K562 (cell line): Measurements from ENCODE around the gene CTNNBL1. TPM values are rescaled to one million over a fixed set of nuclear protein-coding genes. Genes with fewer than 3 reads are reported as not detected.

ENCODE experiments used
- ATAC-seq: fragments of 200-7000 bp; cut with Tn5 transposase; 3 replicates; pipeline ENCODE4 v1.9.1; 2020; ENCODE audit warnings: moderate library complexity
- BruUV-seq: library from RNA; stranded (reverse); fragments of 400-500 nt; replicated peaks from 2 replicates; lab custom pipeline; 2021; lab: Mats Ljungman, UMichigan
- CTCF ChIA-PET: fragments of 300-600 bp; formaldehyde crosslinking; extraction: SDS; loops from one replicate; lab custom pipeline; 2021; ENCODE audit warnings: low intra/inter-chr PET ratio; lab: Yijun Ruan, JAX
- POLR2A ChIA-PET: fragments of 300-600, 350-650 bp; sonication (Branson Sonifier 250); formaldehyde crosslinking; extraction: SDS; loops from one replicate; lab custom pipeline; 2021; ENCODE audit warnings: antibody characterized with exemption, inconsistent platforms; lab: Yijun Ruan, JAX
- DNase-seq, 4 experiments: peaks; one replicate each; pipeline versions ENCODE4 v3.0.0 to v3.0.0-alpha.2; 2011 to 2018; ENCODE audit warnings: low spot score in 3 of 4, mixed read lengths in 3 of 4; ENCODE audit errors: extremely low read depth in 1 of 4
- FAIRE-seq: peaks from 2 replicates; lab custom pipeline; 2011; peaks lifted over from hg19 to GRCh38; lab: Jason Lieb, UNC
- H2AFZ ChIP-seq: 2 replicates; pipeline ENCODE4 v1.6.0; 2011; ENCODE audit warnings: low read depth, low read length, control low read depth, inconsistent platforms
- H3K27ac ChIP-seq: fragments of 200-600 bp; 3 replicates; pipeline ENCODE4 v1.8.0; 2011; ENCODE audit warnings: low read depth, mild to moderate bottlenecking, control low read depth, inconsistent platforms, low read length, moderate library complexity, mixed read lengths; ENCODE audit errors: extremely low read depth
- H3K27me3 ChIP-seq, 2 experiments: fragments of 300-600 bp in 1 of 2; 2 replicates in 1 of 2; 3 replicates in 1 of 2; pipeline versions ENCODE4 v1.6.0 to v1.8.0; 2011; ENCODE audit warnings: inconsistent platforms in 2 of 2, low read length in 2 of 2, mild to moderate bottlenecking in 1 of 2, mixed read lengths in 1 of 2, moderate library complexity in 1 of 2; ENCODE audit not compliant: control insufficient read depth in 2 of 2, insufficient read depth in 2 of 2
- H3K36me3 ChIP-seq: fragments of 300-600 bp; 3 replicates; pipeline ENCODE4 v1.8.0; 2011; ENCODE audit warnings: mild to moderate bottlenecking, low read length, inconsistent platforms; ENCODE audit not compliant: control insufficient read depth, insufficient read depth
- H3K4me1 ChIP-seq, 2 experiments: fragments of 200-600 bp in 1 of 2; replicated peaks in 1 of 2; 2 replicates in 1 of 2; 3 replicates in 1 of 2; pipeline versions ENCODE4 v1.5.1 to v1.8.0; 2011; ENCODE audit warnings: inconsistent platforms in 2 of 2, low read length in 2 of 2, mild to moderate bottlenecking in 1 of 2, mixed read lengths in 1 of 2, moderate library complexity in 1 of 2; ENCODE audit not compliant: control insufficient read depth in 2 of 2, insufficient read depth in 2 of 2
- H3K4me2 ChIP-seq: 2 replicates; pipeline ENCODE4 v1.6.1; 2011; ENCODE audit warnings: low read length, control low read depth, inconsistent platforms, mixed read lengths; ENCODE audit not compliant: insufficient read depth
- H3K4me3 ChIP-seq: fragments of 200-600 bp; sonication (generic), shearing (Covaris generic); 2 replicates; pipeline ENCODE4 v1.5.1; 2016; ENCODE audit warnings: control low read depth, inconsistent platforms
- H3K79me2 ChIP-seq: fragments of 200-600 bp; 3 replicates; pipeline ENCODE4 v1.8.0; 2011; ENCODE audit warnings: low read length, inconsistent platforms; ENCODE audit not compliant: control insufficient read depth, insufficient read depth
- H3K9ac ChIP-seq, 2 experiments: 2 replicates each; pipeline versions ENCODE4 v1.6.0 to v1.6.1; 2011; ENCODE audit warnings: low read depth in 2 of 2, low read length in 2 of 2, control low read depth in 1 of 2, inconsistent platforms in 1 of 2, mild to moderate bottlenecking in 1 of 2, mixed read lengths in 1 of 2; ENCODE audit not compliant: insufficient read depth in 1 of 2
- H3K9me1 ChIP-seq: one replicate; pipeline ENCODE4 v1.6.0; 2011; ENCODE audit warnings: inconsistent platforms, mild to moderate bottlenecking, low read length, moderate library complexity; ENCODE audit not compliant: control insufficient read depth, insufficient read depth
- H3K9me3 ChIP-seq: replicated peaks from 2 replicates; pipeline ENCODE4 v1.5.1; 2011; ENCODE audit warnings: low read depth, low read length, inconsistent platforms; ENCODE audit not compliant: control insufficient read depth, insufficient read depth
- H4K20me1 ChIP-seq: replicated peaks from 2 replicates; pipeline ENCODE4 v1.6.1; 2011; ENCODE audit warnings: low read length, inconsistent platforms, mixed read lengths; ENCODE audit not compliant: control insufficient read depth, insufficient read depth
- CUX1 ChIP-seq: fragments of 200-800 bp; sonication (Bioruptor generic); IDR thresholded peaks from 2 replicates; pipeline ENCODE4 v1.6.1; 2016; ENCODE audit warnings: missing genetic modification characterization, missing compliant biosample characterization
- ZC3H4 ChIP-seq: sonication (generic); formaldehyde crosslinking; IDR thresholded peaks from 2 replicates; pipeline ENCODE4 v1.9.0; 2021; ENCODE audit warnings: missing genetic modification reagents, borderline replicate concordance
- WGBS: fragments of 100-300 bp; shearing (Covaris generic); methylation state at CpG from one replicate; pipeline ENCODE4 v1.1.6; 2016; ENCODE audit warnings: low coverage, mixed read lengths; ENCODE audit not compliant: insufficient coverage; ENCODE audit errors: missing lambda C conversion rate; 5-methylcytosine and 5-hydroxymethylcytosine counted together
- in situ Hi-C: fragments of 300-500 bp; cut with MboI; formaldehyde crosslinking; loops from 4 replicates; pipeline ENCODE4 v1.15.0; 2018; ENCODE audit warnings: inconsistent platforms, mixed read lengths
- intact Hi-C: fragments of 100-400 bp; cut with micrococcal nuclease; formaldehyde crosslinking; loops from 2 replicates; pipeline ENCODE4 v1.14.2; 2022
- polyA plus RNA-seq, 8 experiments: library from polyadenylated mRNA; depleted of rRNA in 4 of 8; stranded (reverse) in 5 of 8; unstranded in 3 of 8; fragments of >200 nt; fragmentation: Nextera tagmentation in 2 of 8; fragmentation: Illumina TruSeq in 1 of 8; extraction: Ambion mirVana in 2 of 8; extraction: Trizol in 1 of 8; gene quantifications; 2 replicates each; pipeline versions ENCODE4 v1.2.1 to v1.2.3, GENCODE V29; 2011 to 2014; ENCODE audit warnings: inconsistent platforms in 1 of 8, missing spikeins in 1 of 8
- total RNA-seq, 7 experiments: library from RNA; depleted of rRNA in 6 of 7; stranded (reverse); fragments of >200 nt in 6 of 7; fragmentation: Illumina TruSeq in 2 of 7; extraction: Trizol in 2 of 7; gene quantifications; 2 replicates each; pipeline versions ENCODE4 v1.2.1 to v1.2.3, GENCODE V29; 2011 to 2021; ENCODE audit warnings: low replicate concordance in 1 of 7

Gene CTNNBL1
- total and polyA plus RNA-seq, 9 of the 15 experiments (the other 6 are each of a cell fraction or from before 2014, with no cell fraction given), result 32.4 to 85.6 (median 43.6) TPM

GRCh38 chr20:37850036-37850592 lies 156.3 kb downstream of the CTNNBL1 start:
- Histone ChIP-seq H3K4me1 (peaks cover 24 to 37% of the 10 kb centered on the region in 2 experiments), H4K20me1 (no peaks in the 10 kb centered on the region), H3K4me3 (no peak overlapping the region), H3K4me2 (no peak overlapping the region), H3K27me3 (no peaks in the 10 kb centered on the region), H3K9me1 (peaks cover 4% of the 10 kb centered on the region), H3K9ac (no peak overlapping the region), H2AFZ (no peak overlapping the region), H3K79me2 (no peaks in the 10 kb centered on the region), H3K27ac (peak overlapping the region; percentile 30; the same call in 1 of the 3 replicates), H3K36me3 (peaks cover 13% of the 10 kb centered on the region; the same call in 2 of the 3 replicates), H3K9me3 (no peaks in the 10 kb centered on the region)
- no peak for ATAC-seq
- CTCF ChIA-PET, result interaction anchor here (0.6 kb wide), 2 partner anchors 102 to 280 kb away, joined by 3 read pairs; no protein-coding TSS in a partner anchor
- intact Hi-C loops (loop anchor here (1.0 kb wide), 1 partner anchor 17 kb away; no protein-coding TSS in a partner anchor), in situ Hi-C loops (no loop called here)
- TF ChIP-seq ZC3H4 (CRISPR knock-in tag) (no peak), CUX1 (0 out of 2 replicates have a peak, but pooled peaks have one; percentile 7)
- POLR2A ChIA-PET, result interaction anchor here (0.7 to 1.0 kb wide), 3 partner anchors 67 to 257 kb away, joined by 3 read pairs; no protein-coding TSS in a partner anchor
- 83% methylated on average over 6 of the region's 6 CpGs for WGBS
- FAIRE-seq, result no peak
- no TSS peak for BruUV-seq
- no peak for DNase-seq
